ENCODE measurements around the gene SAMM50. TPM values are rescaled to one million over a fixed set of nuclear protein-coding genes. Genes with fewer than 3 reads are reported as not detected.

SAMM50 gene
- total RNA-seq, result 55.9 and 56.2 TPM in 2 replicates
- 41.0 and 42.9 TPM in 2 replicates for polyA plus RNA-seq
- polyA plus RNA-seq (2011; cell fraction: cytosol; rRNA removed), result 39.5 and 48.0 TPM in 2 replicates
- 37.1 and 41.4 TPM in 2 replicates for polyA plus RNA-seq (2011; cell fraction: nucleus; rRNA removed)
- 71.9 and 81.2 TPM in 2 replicates for polyA plus RNA-seq (2012)
- 37.1 and 38.4 TPM in 2 replicates for polyA minus RNA-seq
- 26.5 TPM for polyA minus RNA-seq (2011; cell fraction: cytosol; rRNA and poly(A)+ RNA removed)
- polyA minus RNA-seq (2011; cell fraction: nucleus; rRNA and poly(A)+ RNA removed), result 17.5 and 17.6 TPM in 2 replicates
- Bru-seq, nascent RNA, result percentile 67 among the genes with signal in this experiment
- percentile 78 among the genes with signal in this experiment for BruChase-seq, experiment 1, labeled RNA remaining after a 6-hour chase
- BruChase-seq, experiment 2, labeled RNA remaining after a 2-hour chase, result percentile 71 among the genes with signal in this experiment
- long read RNA-seq, transcript SAMM50-201 (15 exons, 1,717 nt), result major isoform, 167 of 197 reads
- long read RNA-seq, partial matches to known transcripts, result 21 of 197 reads
- long read RNA-seq, other reads (novel, unspliced or antisense), result 6 of 197 reads

GRCh38 chr22:43955040-43955882 lies at the start of gene SAMM50:
SAMM50 (plus strand) TSS chr22:43955442; CDS start chr22:43955578, 136 bp downstream.
- no peaks in the 10 kb centered on the region for H3K9me3 ChIP-seq (replicated peaks; ENCODE audit: control insufficient read depth, insufficient read depth, low read length)
- H3K79me2 ChIP-seq (ENCODE audit: control insufficient read depth, insufficient read depth, low read length), result peaks cover 38% of the 10 kb centered on the region
- no peaks in the 10 kb centered on the region for H4K20me1 ChIP-seq (replicated peaks; ENCODE audit: control insufficient read depth, extremely low read depth, insufficient read depth, low read length)
- no peaks in the 10 kb centered on the region for H3K9me1 ChIP-seq (replicated peaks; ENCODE audit: control insufficient read depth, extremely low read depth, insufficient read depth, low read length)
- dilution Hi-C loops (cut with MboI; ENCODE audit: extremely low pct_ligation_motif_present, low sequenced_read_pairs) (no loop called here), intact Hi-C loops (cut with micrococcal nuclease) (loop anchor here (2.0 kb wide), 1 partner anchor 32 kb away; the partner anchor contains the start of gene PNPLA3)
- peak within 1 kb of the TSS; percentile 99 for H2AFZ ChIP-seq (ENCODE audit: low read depth, low read length)
- DNase-seq (ENCODE audit: low read depth, low spot score) (peak; percentile 95), FAIRE-seq (peak; percentile 96)
- H3K4me3 ChIP-seq (replicated peaks in 1 of 3; ENCODE audit: insufficient read depth in 1 of 3, low read depth in 1 of 3, low read length in 3 of 3), result peak within 1 kb of the TSS; percentile 76 to 96 (median 87)
- POLR2A ChIA-PET, result no interaction called here
- peak within 1 kb of the TSS; percentile 98 for H3K4me2 ChIP-seq (ENCODE audit: insufficient read depth, low read length)
- H3K4me1 ChIP-seq (ENCODE audit: control insufficient read depth, extremely low read depth, insufficient read depth, low read length), result peaks cover 24% of the 10 kb centered on the region
- CTCF ChIA-PET, result interaction anchor here (0.7 to 2.1 kb wide), 5 partner anchors 10 to 671 kb away, joined by 3 to 31 read pairs (median 4); no protein-coding TSS in a partner anchor
- peaks cover 0 to 2% of the 10 kb centered on the region in 2 experiments for H3K36me3 ChIP-seq (ENCODE audit: control insufficient read depth in 2 of 2, extremely low read depth in 1 of 2, insufficient read depth in 2 of 2, low read length in 2 of 2)
- no peaks in the 10 kb centered on the region for H3K27me3 ChIP-seq (ENCODE audit: control insufficient read depth in 2 of 2, insufficient read depth in 2 of 2, low read length in 2 of 2)
- TF ChIP-seq MAX (IDR thresholded peaks at IDR 0.05; ENCODE audit: insufficient read depth, insufficient read length), result no peak
- TF ChIP-seq POLR2A (IDR thresholded peaks at IDR 0.05; ENCODE audit: low read depth, low read length), result peak; percentile 63
- TF ChIP-seq POLR2AphosphoS5 (IDR thresholded peaks at IDR 0.05; ENCODE audit: insufficient read depth, low read depth, low read length), result peak; percentile 54
- no peak for TF ChIP-seq EZH2 (IDR thresholded peaks at IDR 0.05; ENCODE audit: borderline replicate concordance, low read depth, low read length, severe bottlenecking)
- no peak for TF ChIP-seq CTCF (IDR thresholded peaks at IDR 0.05; ENCODE audit: extremely low read depth in 1 of 2, insufficient read depth in 1 of 2, low read depth in 1 of 2, low read length in 2 of 2)
- no peak for TF ChIP-seq GATA2 (IDR thresholded peaks at IDR 0.05; ENCODE audit: insufficient read depth, insufficient read length, low read depth, low read length)
- TF ChIP-seq MYC (IDR thresholded peaks at IDR 0.05; ENCODE audit: low read depth, low read length), result peak; percentile 68
- TF ChIP-seq JUN (IDR thresholded peaks at IDR 0.05; ENCODE audit: borderline replicate concordance, insufficient read depth, insufficient read length, low read depth), result no peak
- no TSS peak for BruUV-seq (replicated peaks)
- H3K9ac ChIP-seq (replicated peaks; ENCODE audit: extremely low read depth, insufficient read depth, low read length), result peak within 1 kb of the TSS; percentile 84
- peak within 1 kb of the TSS; percentile 44 for H3K27ac ChIP-seq (ENCODE audit: insufficient read depth, low read depth, low read length)

All from endothelial cell of umbilical vein (primary cell).